GM20431 (cell line): ENCODE data around the gene ZBTB34.

ENCODE experiments used
- in situ Hi-C: fragments of 300-500 bp; cut with MseI, MboI; formaldehyde crosslinking; loops from one replicate; pipeline ENCODE4 v1.15.0; 2020; ENCODE audit warnings: low sequenced_read_pairs; ENCODE audit not compliant: unreplicated experiment

The ZBTB34 gene

GRCh38 chr9:126875756-126876510 lies 15.5 kb downstream of the ZBTB34 start:
- in situ Hi-C loops: no loop called here

- in situ Hi-C loops: no loop called here
Measured at GRCh38 chr9:126876531-126876930, 16.1 kb downstream of the ZBTB34 start.

GRCh38 chr9:126877418-126877817 lies 17.0 kb downstream of the ZBTB34 start:
- in situ Hi-C loops: no loop called here

- in situ Hi-C loops: no loop called here
Measured at GRCh38 chr9:126879288-126879687, 18.8 kb downstream of the ZBTB34 start.

GRCh38 chr9:126880226-126880946 lies 19.9 kb downstream of the ZBTB34 start:
- in situ Hi-C loops: no loop called here

GRCh38 chr9:126880947-126881332 lies 20.5 kb downstream of the ZBTB34 start:
- in situ Hi-C loops: no loop called here

- in situ Hi-C loops: no loop called here
Measured at GRCh38 chr9:126882746-126883145, 22.3 kb downstream of the ZBTB34 start.

GRCh38 chr9:126883636-126884035 lies 23.2 kb downstream of the ZBTB34 start:
- in situ Hi-C loops: no loop called here

- in situ Hi-C loops: no loop called here
Measured at GRCh38 chr9:126885131-126885641, 24.7 kb downstream of the ZBTB34 start.

- in situ Hi-C loops: no loop called here
Measured at GRCh38 chr9:126886034-126886822, 25.8 kb downstream of the ZBTB34 start.

- in situ Hi-C loops: no loop called here
Measured at GRCh38 chr9:126886897-126887296, 26.5 kb downstream of the ZBTB34 start.

GRCh38 chr9:126891676-126892075 lies 31.2 kb downstream of the ZBTB34 start:
- in situ Hi-C loops: no loop called here

- in situ Hi-C loops: no loop called here
Measured at GRCh38 chr9:126893079-126893478, 32.6 kb downstream of the ZBTB34 start.

GRCh38 chr9:126894052-126894603 lies 33.7 kb downstream of the ZBTB34 start:
- in situ Hi-C loops: no loop called here

- in situ Hi-C loops: no loop called here
Measured at GRCh38 chr9:126902210-126902609, 41.8 kb downstream of the ZBTB34 start.

- in situ Hi-C loops: no loop called here
Measured at GRCh38 chr9:126904586-126904985, 44.1 kb downstream of the ZBTB34 start.

GRCh38 chr9:126906091-126906490 lies 45.7 kb downstream of the ZBTB34 start:
- in situ Hi-C loops: no loop called here

- in situ Hi-C loops: no loop called here
Measured at GRCh38 chr9:126907058-126907457, 46.6 kb downstream of the ZBTB34 start.

- in situ Hi-C loops: no loop called here
Measured at GRCh38 chr9:126914458-126915280, 54.2 kb downstream of the ZBTB34 start, which contains the start of gene RALGPS1. Gene RALGPS1, plus strand, starts transcription at chr9:126914782. Its CDS starts 47,508 bp downstream, at chr9:126962290.
